GM19025 (cell line): ENCODE measurements around the gene NRTN.
"Not testable (repeated sequence)": the region's sequence is repeated elsewhere in the genome, so short reads cannot be mapped to it uniquely, and the experiment has no call there.

Source experiments
- ATAC-seq: cut with Tn5 transposase; IDR thresholded peaks from one replicate; pipeline ENCODE4 v1.9.1; 2021; ENCODE audit warnings: mild to moderate bottlenecking, low read depth, moderate library complexity; ENCODE audit not compliant: unreplicated experiment

Gene NRTN, protein sequence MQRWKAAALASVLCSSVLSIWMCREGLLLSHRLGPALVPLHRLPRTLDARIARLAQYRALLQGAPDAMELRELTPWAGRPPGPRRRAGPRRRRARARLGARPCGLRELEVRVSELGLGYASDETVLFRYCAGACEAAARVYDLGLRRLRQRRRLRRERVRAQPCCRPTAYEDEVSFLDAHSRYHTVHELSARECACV

DNA sequence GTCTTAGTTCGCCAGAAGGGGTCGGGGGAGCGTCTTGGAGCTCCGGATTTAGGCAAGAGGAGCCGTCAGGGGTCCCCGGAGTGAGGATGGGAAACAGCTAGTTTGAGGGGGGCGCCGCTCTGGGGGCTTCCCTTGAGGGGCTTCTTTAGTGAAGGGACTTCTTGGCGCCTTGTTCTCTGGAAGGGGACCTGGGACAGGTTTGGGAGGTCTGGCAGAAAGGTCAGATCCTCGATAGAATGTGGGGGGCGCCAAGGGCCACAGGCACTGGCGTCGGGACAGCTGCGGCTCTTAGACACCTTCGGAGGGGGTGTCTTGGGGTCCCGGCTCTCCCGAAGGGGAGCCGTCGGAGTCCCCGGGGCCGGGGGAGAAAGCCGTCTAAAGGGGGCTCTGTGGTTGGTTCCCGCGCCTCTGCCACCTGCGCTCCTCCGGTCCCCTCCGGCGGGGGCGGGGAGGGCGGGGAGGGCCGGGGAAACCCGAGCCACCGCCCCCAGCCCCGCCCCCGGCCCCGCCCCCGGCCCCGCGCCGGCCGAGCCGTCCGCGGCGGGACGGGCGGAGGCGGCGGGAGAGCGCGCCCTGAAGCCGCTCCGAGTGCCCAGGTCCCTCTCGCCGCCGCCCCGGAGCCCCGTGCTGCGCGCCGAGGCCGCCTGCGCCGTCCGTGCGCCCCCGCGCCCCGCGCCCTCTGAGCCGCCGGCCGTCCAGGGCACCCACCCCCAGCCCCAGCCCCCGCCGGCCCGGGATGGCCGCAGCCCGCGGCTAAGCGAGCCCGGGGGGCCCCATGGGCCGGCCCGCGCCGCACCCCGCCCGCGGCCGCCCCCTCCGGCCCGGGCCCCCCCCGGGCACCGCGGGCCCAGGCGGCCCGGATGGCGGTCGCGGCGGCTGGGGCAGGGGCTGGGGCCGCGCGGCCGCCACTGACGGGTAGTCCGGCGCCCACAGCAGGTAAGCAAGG lies at the start of gene NRTN:
Gene NRTN (plus strand): TSS at position 552 of the 946 bp plus-strand sequence. CDS start 19,099 bp downstream, outside the sequence.
- ATAC-seq: no peak

DNA sequence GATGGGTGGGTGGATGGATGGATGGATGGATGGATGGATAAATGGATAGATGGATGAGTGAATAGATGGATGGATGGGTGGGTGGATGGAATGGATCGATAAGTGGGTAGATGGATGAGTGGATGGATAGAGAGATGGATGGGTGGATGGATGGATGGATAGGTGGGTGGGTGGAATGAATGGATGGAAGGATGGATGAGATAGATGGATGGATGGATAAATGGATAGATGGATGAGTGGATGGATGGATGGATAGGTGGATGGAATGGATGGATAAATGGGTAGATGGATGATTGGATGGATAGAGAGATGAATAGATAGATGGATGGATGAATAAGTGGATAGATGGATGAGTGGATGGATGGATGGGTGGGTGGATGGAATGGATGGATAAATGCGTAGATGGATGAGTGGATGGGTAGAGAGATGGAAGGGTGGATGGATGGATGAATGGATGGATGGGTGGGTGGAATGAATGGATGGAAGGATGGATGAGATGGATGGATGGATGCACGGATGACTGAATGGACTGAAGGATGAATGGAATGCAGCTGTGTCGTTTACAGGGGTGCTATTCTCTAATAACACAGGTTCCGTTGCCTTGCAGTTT lies 42.2 kb upstream of the NRTN start:
- no peak for ATAC-seq

DNA sequence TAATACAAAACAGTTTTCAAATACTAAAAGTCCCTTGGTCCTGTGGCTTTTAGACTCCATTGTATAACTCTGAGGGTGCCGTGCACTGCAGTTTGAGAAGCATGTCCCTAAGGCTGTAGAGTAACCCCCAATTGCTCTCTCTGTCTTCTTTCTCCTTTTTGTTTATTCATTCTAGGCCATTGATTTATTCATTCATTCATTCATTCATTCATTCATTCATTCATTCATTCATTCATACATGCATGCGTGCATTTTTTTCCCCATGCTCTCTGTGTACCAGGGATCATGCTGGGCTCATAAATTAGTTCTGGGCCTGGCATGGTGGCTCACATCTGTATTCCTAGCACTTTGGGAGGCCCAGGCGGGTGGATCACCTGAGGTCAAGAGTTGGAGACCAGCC lies 39.6 kb upstream of the NRTN start:
- no peak for ATAC-seq

DNA sequence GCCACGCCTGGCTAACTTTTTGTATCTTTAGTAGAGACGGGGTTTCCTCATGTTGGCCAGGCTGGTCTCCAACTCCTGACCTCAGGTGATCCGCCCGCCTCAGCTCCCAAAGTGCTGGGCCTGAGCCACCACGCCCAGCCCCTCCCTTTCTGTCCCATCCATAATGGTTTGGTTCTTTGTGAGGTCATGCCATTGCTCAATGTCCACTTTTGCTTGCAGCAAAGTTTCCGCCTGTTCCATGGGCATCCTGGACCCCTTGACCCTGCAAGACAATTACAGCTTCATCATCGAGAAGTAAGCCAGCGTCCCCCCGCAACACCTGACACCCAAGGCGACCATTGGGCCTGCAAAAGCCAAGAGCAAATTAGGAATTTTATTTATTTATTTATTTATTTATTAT lies 36.9 kb upstream of the NRTN start:
- ATAC-seq: no peak

DNA sequence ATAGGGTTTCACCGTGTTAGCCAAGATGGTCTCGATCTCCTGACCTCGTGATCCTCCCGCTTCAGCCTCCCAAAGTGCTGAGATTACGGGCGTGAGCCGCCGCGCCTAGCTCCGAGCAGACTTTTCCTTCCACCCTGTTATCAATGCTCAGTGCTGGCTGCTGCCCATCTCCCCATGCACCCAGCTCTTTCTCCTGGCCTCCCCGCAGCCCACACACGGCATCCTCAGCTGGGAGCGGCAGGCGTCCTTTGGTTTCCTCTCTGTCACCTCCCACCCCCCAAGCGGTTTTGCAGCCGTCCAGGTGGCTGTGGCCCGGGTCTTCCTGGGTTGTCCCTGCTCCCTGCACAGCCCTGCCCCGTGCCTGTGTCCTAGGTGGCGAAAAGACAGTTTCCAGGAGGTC lies 32.5 kb upstream of the NRTN start:
- ATAC-seq: no peak

DNA sequence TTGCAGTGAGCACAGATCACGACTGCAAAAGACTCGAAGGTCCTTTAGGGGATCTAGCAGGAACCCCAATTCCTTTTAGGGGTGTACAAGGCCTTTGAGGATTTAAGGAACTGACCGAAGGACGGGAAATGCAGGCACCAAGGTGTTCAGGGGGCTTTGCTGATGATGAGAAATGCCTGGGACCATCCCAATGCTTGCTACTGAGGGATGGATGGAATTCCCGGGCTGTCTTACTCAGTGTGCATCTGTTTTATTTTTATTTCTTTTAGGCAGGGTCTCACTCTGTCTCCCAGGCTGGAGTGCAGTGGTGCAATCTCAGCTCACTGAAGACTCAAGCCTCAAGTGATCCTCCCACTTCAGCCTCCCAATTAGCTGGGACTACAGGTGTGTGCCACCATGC lies 31.6 kb upstream of the NRTN start:
- no peak for ATAC-seq

DNA sequence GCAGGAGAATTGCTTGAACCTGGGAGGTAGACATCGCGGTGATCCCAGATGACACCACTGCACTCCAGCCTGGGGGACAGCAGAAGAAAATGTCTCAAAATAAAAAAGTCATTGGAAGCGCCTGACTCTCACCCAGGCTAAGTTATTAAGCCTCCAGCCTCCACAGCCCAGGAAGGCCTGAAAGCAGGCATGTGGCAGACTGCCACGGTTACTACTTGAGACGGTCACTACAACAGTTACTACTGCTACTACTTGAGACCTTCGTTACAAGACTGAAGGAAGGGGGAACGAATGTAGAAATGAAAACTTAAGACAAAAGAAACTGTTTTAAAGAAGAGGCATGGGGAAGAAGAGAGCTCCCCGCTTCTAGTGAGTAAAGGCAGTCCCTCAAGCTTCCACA lies 29.9 kb upstream of the NRTN start:
- no peak for ATAC-seq

DNA sequence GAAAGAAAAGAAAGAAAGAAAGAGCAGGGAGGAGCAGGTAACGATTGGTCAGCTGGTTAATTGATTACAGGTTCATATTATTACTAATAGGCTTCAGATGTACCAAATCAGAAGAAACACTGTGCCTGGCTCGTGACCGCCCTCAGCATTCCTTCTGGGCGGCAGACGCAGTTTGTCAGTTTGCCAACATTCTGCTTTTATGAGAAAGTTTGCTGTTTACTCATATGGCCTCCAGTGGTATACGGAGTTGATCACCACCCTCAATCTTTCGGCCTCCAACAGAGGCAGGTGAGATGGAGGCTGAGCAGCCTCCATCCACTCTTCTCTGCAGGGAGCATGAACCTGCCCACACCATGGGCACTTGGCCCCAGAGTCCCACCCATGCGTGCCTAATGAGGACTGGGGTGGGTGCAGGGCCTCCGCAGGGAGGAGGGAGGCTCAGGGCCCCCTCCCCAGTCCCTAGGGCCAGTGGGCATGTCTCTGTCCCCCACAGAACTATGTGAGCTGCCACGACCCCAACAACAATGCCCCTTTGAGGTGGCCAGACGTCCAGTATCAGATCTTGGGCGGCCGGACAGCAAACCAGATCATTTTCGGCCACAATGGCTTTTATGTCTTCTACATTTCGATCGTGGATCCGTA lies 29.1 kb upstream of the NRTN start:
- no peak for ATAC-seq

DNA sequence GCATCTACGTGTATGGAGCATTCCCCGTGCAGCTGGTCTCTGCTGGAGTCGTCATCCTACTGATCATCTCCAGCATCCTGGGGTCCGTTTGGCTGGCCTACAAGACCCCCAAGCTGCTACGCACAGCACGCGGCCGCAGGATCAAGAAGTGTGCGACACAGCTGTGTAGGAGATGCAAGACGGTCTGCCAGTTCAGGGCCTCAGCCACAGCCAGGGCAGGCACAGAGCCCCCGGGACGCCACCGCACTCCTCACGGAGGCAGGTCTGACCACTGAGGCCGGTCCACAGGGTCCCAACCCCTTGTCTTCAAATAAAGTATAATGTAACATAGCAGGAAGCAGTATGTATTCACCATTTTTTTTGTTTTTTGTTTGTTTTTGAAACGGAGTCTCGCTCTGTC lies 26.5 kb upstream of the NRTN start:
- no peak for ATAC-seq

DNA sequence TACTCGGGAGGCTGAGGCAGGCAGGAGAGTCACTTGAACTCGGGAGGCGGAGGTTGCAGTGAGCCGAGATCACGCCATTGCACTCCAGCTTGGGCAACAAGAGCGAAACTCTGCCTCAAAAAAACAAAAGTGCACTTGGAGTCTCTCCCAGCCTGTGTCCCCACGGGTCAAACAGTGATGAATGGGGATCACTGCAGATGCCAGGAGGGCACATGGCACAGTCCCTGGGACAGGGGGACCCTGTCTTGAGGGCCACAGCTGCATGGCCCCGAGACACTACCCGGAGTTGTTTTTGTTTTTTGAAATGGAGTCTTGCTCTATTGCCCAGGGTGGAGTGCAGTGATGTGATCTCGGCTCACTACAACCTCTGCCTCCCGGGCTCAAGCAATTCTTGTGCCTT lies 24.0 kb upstream of the NRTN start:
- not testable (repeated sequence) for ATAC-seq

DNA sequence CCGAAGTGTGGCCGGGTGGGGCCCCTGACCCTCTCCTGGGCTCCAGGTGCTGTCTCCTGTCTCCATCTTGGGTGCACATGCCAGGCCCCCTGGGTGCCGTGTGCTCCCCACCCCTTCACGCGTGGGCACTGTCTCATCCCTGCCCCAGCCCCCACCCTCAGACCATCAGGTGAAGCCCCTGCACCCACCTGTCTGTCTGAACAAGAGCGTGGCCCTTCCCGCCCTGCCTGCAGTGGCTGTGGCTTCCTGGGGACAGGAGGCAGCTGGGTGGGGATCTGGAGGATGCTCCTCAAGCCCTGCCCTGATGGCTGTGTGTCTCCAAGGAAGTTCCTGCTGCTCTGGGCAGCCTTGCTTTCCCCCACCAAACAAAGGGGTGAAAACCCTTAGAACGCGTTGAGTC lies 22.5 kb upstream of the NRTN start:
- ATAC-seq: no peak

DNA sequence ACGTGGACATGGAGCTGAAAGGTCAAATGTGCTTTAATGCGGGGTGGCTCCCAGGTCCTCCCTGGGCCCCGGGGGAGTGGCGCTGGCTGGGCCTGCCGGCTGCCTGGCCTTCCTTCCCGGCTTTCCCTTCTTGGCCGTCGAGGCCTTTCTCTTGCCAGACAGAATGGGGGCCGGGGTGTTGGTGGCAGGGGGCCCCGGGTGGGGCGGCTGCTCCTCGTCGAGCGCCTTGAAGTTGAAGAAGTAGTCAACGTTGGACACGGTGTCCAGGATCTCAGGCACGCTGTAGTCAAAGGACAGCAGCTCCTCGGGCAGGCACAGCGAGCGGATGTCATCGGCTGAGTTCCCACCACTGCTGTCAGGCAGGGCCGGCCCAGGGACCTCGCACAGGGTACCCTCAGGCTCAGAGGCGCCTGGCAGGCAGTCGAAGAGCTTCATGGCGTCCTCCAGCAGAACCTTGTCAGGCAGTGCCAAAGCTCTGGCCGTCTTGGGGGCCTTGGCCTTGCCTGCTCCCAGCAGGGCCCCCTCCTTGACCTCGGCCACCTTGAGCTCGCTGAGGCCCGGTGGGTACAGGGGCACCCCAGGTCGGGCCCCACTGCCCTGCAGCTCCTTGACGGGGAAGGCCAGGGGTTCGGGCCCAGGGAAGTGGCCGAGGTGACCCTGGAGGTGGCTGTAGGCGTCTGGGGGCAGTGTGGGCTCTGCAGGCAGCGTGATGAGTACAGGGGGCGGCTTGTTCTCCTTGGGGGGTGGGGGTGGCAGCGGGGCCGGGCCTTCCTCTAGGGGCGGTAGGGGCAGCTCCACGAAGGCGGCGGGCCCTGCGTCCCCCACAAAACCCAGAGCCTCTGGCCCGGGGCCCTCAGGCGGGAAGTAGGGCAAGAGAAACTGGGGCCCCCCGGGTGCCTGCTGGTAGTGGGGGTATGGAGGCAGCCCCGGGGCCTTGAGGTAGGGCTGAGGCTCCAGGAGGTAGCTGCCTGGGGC lies 21.6 kb upstream of the NRTN start:
- ATAC-seq: no peak

DNA sequence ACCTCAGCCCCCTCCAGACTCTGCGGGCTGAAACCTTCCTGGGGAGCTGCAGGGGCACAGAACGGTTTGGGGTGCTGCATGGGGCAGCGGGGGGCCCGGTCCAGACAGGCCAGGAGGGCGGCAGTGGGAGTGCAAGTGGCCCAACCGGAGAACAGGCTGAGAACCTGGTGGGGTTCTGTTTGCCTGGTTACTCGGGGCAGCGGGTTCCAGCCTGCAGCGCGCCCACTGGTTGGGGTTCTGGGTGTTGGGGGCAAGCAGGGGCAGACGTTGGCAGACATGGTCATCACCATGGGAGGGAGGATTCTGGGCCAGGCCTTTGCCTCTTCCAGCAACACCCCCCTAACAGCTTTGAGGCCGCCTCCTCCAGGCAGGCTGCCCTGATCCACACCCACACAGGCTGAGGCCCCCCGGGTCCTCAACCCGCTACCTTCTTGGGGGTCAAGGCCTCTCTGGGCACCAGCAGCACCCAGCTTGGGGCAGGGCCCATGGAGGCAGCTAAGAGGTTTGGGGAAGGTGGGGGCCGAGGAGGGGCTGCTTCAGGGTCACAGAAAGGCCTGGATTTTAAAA lies 20.2 kb upstream of the NRTN start, which contains the start of gene PRR22:
Gene PRR22 (minus strand): TSS at position 166 of the 567 bp plus-strand sequence. CDS start 86 bp downstream, at position 80.
- no peak for ATAC-seq

DNA sequence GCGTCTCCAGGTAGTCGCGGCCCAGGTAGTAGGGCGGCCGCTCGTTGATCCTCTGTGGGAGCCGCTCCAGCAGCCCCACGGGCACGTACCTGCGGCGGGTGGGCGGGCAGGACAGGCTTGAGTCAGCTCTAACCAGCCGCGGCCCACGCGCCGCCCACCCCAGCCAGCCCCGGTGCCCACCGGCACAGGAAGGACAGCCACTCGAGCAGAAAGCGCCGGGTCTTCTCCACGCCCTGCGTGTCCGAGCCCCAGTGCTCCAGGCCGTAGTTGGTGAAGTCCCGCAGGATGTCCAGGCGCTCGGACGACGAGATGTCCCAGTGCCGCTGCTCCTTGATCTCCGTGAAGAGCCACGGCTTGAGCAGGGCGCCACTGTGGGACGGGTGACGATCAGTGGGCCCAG lies 19.4 kb upstream of the NRTN start:
- ATAC-seq: no peak

DNA sequence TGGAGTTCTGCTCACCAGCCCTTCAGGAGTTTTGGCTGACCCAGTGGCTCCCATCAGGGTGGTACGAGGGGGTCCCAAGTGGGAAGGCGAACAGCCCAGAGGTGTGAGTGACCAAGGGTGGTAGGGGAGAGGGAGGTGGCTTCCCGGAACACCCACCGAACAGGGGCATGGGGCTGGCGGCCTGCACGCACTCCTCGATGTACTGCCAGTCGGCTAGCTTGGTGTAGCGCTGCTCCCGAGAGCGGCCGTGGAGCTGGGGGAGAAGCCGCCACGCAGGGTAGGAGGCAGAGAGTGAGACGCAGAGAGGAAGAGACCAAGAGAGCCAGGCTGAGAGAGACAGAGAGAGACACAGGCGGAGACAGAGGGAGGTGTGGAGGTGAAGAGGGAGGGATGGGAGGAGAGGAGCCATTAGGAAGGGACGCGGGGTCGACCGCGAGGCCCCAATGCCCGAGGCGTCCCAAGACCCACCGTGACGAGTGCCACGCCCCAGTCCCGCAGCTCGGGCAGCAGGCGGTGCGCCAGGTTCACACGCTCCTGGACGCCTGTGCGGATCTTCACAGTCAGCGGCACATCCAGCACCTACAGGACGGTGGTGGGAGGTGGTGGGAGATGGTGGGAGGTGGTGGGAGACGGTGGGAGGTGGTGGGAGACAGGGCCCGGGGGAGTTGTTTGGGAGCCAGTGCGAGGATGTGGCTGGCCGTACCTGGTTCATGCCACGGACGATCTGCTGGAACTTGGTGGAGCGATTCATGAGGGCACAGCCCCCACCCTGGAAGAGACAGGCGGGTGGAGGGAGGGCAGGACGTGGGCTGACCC lies 18.1 kb upstream of the NRTN start:
- ATAC-seq: no peak

DNA sequence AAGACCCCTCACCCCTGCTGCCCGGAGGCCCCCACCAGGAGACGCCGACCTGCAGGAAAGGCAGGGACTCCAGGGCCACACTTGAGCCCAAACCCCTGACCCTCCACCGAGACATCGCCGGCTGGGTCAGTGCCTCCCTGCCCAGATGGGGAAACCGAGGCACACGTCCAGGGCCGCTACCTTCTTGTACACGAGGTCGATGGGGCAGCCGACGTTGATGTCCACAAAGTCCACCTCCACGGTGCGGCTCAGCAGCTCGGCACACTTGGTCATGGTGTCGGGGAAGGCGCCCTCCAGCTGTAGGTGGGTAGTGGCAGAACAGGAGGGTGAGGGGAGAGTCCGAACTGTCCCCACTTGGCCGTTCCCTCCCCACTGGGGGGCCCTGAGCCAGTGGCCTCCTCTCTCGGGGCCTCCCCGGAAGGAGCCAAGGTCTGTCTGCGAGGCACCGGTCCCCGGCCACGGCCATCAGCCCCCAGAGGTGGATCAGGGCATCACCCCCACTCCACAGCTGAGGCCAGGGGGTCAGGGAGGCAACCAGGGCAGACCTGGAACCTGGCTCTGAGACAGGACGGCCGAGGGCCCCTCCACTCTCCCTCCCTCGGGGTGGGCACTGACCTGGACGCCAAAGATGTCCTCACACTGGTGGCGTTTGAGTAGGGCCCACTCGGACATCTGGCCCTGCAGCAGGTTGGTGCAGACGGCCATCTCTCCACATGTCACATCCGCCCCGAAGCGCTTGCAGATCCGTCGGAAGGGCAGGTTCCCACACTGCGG lies 17.3 kb upstream of the NRTN start:
- ATAC-seq: no peak

DNA sequence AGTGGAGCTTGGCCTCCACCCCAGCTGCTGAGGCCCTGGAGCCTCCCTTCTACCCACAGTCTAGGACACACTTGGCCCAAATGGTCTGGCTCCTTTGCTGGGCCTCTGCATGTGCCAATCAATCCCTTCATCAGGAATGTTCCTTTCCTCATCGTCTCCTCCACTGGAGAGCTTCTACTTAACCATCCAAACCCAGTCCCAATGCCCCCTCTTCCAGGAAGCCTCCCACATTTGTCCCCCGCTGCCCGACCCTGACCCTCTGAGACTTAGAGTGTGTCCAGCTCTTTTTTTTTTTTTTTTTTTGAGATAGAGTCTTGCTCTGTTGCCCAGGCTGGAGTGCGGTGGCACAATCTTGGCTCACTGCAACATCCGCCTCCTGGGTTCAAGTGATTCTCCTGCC lies 16.4 kb upstream of the NRTN start:
- no peak for ATAC-seq

DNA sequence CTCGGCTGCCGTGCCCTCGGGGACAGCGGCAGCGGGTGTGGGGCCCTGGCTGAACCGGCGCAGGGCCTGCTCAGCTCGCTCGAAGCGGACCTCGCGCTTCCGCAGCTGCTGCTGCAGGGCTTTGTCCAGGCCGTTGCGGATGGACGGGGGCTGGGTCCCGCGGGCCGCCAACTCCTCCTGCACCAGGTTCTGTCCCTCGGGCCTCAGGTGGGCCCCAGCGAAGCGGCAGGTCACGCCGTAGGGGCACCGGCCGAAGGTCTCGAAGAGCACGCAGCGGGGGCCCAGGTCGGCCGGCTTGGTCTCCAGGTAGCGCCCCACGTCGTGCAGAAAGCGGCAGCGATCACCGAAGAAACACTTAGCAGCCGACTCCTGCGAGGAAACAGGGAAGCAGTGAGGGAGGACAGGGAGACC lies 15.5 kb upstream of the NRTN start:
- ATAC-seq: no peak
